Lower leg skin (tissue), 3 donors: ENCODE results near the gene MS4A1.

ENCODE experiments used
- CTCF ChIP-seq, 3 donors: fragments of 450-650 bp; IDR thresholded peaks; one replicate each; pipeline ENCODE4 v1.5.1; 2016; ENCODE audit warnings: antibody characterized with exemption in 3 of 3, mild to moderate bottlenecking in 3 of 3, moderate library complexity in 2 of 3
- POLR2A ChIP-seq, 2 donors: fragments of 450-650 bp; IDR thresholded peaks; one replicate each; pipeline ENCODE4 v1.6.1; 2016 to 2017; ENCODE audit warnings: antibody characterized with exemption in 2 of 2, mild to moderate bottlenecking in 1 of 2, moderate library complexity in 1 of 2

- TF ChIP-seq POLR2A (IDR thresholded peaks at IDR 0.05) (no peak), CTCF (IDR thresholded peaks at IDR 0.05) (no peak)
Observed at GRCh38 chr11:60492488-60493009, 36.9 kb downstream of the MS4A1 start, which contains the start of gene MS4A12.
